Psoas muscle (tissue), 8 donors: ENCODE measurements around the gene ADGRG4. TPM values are rescaled to one million over a fixed set of nuclear protein-coding genes. Genes with fewer than 3 reads are reported as not detected.

Source experiments
- ATAC-seq, 4 donors: fragments of 200-7000 bp; cut with Tn5 transposase; one replicate each; pipeline ENCODE4 v1.9.1; 2020; ENCODE audit warnings: moderate library complexity in 3 of 4, mild to moderate bottlenecking in 2 of 4
- DNase-seq, 2 donors: peaks; one replicate each; pipeline ENCODE4 v3.0.0-alpha.2; 2020
- H3K27ac ChIP-seq: fragments of 200-600 bp; one replicate; pipeline ENCODE4 v1.8.0; 2022
- H3K27me3 ChIP-seq, 3 donors: fragments of 200-600 bp in 1 of 3; one replicate each; pipeline versions ENCODE4 v1.6.1 to v1.8.0; 2013 to 2022; ENCODE audit warnings: low read length in 2 of 3, mild to moderate bottlenecking in 2 of 3, moderate library complexity in 1 of 3; ENCODE audit not compliant: insufficient read depth in 3 of 3
- H3K36me3 ChIP-seq, 2 donors: fragments of 200-600 bp in 1 of 2; one replicate each; pipeline versions ENCODE4 v1.6.1 to v1.8.0; 2013 to 2022; ENCODE audit warnings: low read depth in 1 of 2, mild to moderate bottlenecking in 1 of 2, moderate library complexity in 1 of 2; ENCODE audit not compliant: insufficient read depth in 1 of 2
- H3K4me1 ChIP-seq: fragments of 200-600 bp; one replicate; pipeline ENCODE4 v1.8.0; 2022
- H3K4me3 ChIP-seq: fragments of 200-600 bp; one replicate; pipeline ENCODE4 v1.8.0; 2022; ENCODE audit warnings: mild to moderate bottlenecking
- H3K9me3 ChIP-seq: fragments of 200-600 bp; one replicate; pipeline ENCODE4 v1.8.0; 2022
- WGBS, 3 donors: extraction: QIAGEN DNeasy Blood & Tissue Kit; methylation state at CpG; one replicate each; pipeline versions ENCODE4 v1.1.6 to v1.1.7; 2013; 5-methylcytosine and 5-hydroxymethylcytosine counted together
- intact Hi-C, 2 donors: fragments of 100-400 bp; cut with DNase I; formaldehyde crosslinking; loops; one replicate each; pipeline versions ENCODE4 v1.11.0 to v1.14.2; 2022
- polyA plus RNA-seq, 3 donors: library from polyadenylated mRNA; stranded (reverse); fragments of 200-250 nt; gene quantifications; one replicate each; pipeline ENCODE4 v1.2.3, GENCODE V29; 2013
- total RNA-seq, 4 donors: library from RNA; stranded (reverse); fragmentation: NEBNext Ultra II Directional in 2 of 4; extraction: Animal tissue kit (Norgen Biotek cat#: 25700) in 2 of 4; gene quantifications; one replicate each; pipeline versions ENCODE4 v1.2.1 to v1.2.4, GENCODE V29; 2021 to 2023
- TF ChIP-seq, protein P1 (sequence below): fragments of 200-600 bp; IDR thresholded peaks from one replicate; pipeline ENCODE4 v1.8.0; 2022; ENCODE audit warnings: antibody characterized with exemption
- donor health status: healthy with polysubstance abuse.
- donor health status: DM: no; HTN: no; CAD: no; lungs with moderate emphysema.
- donor health status: Bipolar disorder and iron deficiency.
- donor health status: healthy.
- donor health status: DM: yes; HTN: yes; CAD: no.
- donor health status: DM: no; HTN: no; CAD: no.
- donor health status: DM: no; HTN: no; CAD: no.
- donor health status: DM: yes; HTN: yes; CAD: no.

ADGRG4 gene
- total and polyA plus RNA-seq, 7 donors, result 0.05 to 0.12 (median 0.06) TPM; not detected in 4

DNA sequence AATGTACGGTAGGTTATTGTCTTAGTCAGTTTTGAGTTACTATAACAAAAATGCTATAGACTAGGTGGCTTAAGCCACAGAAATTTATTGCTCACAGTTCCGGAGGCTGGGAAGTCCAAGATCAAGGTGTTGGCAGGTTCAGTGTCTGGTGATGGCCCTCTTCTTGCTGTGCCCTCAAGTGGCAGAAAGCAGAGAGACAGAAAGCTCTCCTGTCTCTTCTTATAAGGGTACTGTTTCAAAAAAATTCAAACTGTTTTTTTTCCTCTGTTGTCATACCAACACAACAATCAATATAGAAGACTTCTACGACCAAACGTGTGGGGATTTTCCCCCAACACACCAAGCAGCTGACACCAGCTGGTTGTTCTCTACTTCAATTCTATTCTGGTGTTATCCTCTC is 53.4 kb downstream of the ADGRG4 start:
- intact Hi-C loops, result no loop called here
- H3K36me3 ChIP-seq, result no peaks in the 10 kb centered on the region

DNA sequence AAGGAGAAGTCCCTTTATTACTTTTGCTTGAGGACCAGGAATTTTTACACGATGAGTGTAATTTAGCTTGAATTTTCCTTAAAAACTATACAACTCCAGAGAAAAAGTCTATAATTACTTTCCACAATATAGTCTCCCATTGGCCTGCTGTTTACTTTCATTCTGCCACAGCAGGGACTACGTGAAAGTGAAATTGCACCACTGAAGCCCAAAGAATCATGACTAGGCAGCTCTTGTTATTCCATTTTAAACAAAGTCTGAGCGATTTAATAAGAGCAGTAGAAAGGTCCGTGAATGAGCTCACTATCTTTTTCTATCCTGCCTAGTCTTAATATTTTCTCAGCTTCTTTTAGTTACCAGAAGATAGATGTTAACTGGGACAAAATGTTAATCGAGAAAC is 68.6 kb downstream of the ADGRG4 start:
- ATAC-seq (no peak), DNase-seq (no peak)
- Histone ChIP-seq H3K27me3 (peaks cover 0 to 26% (median 0%) of the 10 kb centered on the region in 3 donors), H3K27ac (no peak overlapping the region), H3K4me1 (no peaks in the 10 kb centered on the region), H3K4me3 (no peak overlapping the region), H3K36me3 (no peaks in the 10 kb centered on the region), H3K9me3 (no peaks in the 10 kb centered on the region)
- TF ChIP-seq, protein P1, sequence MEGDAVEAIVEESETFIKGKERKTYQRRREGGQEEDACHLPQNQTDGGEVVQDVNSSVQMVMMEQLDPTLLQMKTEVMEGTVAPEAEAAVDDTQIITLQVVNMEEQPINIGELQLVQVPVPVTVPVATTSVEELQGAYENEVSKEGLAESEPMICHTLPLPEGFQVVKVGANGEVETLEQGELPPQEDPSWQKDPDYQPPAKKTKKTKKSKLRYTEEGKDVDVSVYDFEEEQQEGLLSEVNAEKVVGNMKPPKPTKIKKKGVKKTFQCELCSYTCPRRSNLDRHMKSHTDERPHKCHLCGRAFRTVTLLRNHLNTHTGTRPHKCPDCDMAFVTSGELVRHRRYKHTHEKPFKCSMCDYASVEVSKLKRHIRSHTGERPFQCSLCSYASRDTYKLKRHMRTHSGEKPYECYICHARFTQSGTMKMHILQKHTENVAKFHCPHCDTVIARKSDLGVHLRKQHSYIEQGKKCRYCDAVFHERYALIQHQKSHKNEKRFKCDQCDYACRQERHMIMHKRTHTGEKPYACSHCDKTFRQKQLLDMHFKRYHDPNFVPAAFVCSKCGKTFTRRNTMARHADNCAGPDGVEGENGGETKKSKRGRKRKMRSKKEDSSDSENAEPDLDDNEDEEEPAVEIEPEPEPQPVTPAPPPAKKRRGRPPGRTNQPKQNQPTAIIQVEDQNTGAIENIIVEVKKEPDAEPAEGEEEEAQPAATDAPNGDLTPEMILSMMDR, result no peak
- WGBS, 3 donors, result 69 to 80% (median 77%) methylated on average over 5 of the region's 5 CpGs
- intact Hi-C loops, result no loop called here

More for the DNA sequence above, 53.4 kb downstream of the ADGRG4 start:
- no peak overlapping the region for H3K27ac ChIP-seq
- DNase-seq (no peak), ATAC-seq (no peak)
- no peaks in the 10 kb centered on the region for H3K9me3 ChIP-seq
- 55 to 72% (median 61%) methylated on average over 4 of the region's 4 CpGs for WGBS, 3 donors
- no peaks in the 10 kb centered on the region for H3K4me1 ChIP-seq
- H3K27me3 ChIP-seq, result peaks cover 0 to 26% (median 0%) of the 10 kb centered on the region in 3 donors
- no peak overlapping the region for H3K4me3 ChIP-seq
- TF ChIP-seq, protein P1, result no peak

- DNase-seq, result no peak
- no peaks in the 10 kb centered on the region for H3K36me3 ChIP-seq
- no peak overlapping the region for H3K4me3 ChIP-seq
- H3K27me3 ChIP-seq, result peaks cover 0 to 9% (median 0%) of the 10 kb centered on the region in 3 donors
- no peaks in the 10 kb centered on the region for H3K4me1 ChIP-seq
- intact Hi-C loops, result no loop called here
- ATAC-seq, result no peak
- no peak overlapping the region for H3K27ac ChIP-seq
- TF ChIP-seq, protein P1, result no peak
- H3K9me3 ChIP-seq, result peaks cover 14% of the 10 kb centered on the region
- 81 to 89% (median 85%) methylated on average over 5 of the region's 5 CpGs for WGBS, 3 donors
Observed at GRCh38 chrX:136376713-136377112, 76.0 kb downstream of the ADGRG4 start.

DNA sequence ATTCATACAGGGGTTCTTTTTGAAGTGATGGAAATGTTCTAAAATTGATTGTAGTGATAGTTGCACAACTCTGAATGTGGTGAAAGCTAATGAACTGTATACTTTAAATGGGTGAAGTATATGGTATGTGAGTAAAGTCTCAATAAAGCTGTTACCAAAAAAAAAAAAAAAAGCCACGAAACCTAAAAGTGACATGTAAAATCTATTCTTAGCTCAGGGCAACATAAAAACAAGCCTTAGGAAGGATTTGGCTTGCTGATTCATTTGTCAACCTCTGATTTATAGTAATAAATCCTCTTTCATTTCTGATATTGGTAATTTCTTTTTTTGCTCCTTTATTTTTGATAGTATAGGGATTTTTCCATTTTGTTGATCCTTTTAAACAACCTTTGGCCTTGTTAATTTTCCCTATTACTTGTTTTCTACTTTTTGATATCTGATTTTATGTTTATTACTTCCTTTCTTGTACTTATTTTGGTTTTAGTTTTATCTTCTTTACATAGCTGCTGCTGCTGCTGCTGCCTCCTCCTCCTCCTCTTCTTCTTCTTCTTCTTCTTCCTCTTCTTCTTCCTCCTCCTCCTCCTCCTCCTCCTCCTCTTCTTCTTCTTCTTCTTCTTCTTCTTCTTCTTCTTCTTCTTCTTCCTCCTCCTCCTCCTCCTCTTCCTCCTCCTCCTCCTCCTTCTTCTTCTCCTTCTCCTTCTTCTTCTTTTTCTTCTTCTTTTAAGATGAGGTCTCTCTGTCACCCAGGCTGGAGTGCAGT is 79.4 kb downstream of the ADGRG4 start:
- H3K27ac ChIP-seq, result no peak overlapping the region
- ATAC-seq, result no peak
- TF ChIP-seq, protein P1, result no peak
- H3K27me3 ChIP-seq, result peaks cover 0 to 20% (median 0%) of the 10 kb centered on the region in 3 donors
- intact Hi-C loops, result no loop called here
- peaks cover 11% of the 10 kb centered on the region for H3K9me3 ChIP-seq
- no peaks in the 10 kb centered on the region for H3K4me1 ChIP-seq
- 48 to 89% (median 64%) methylated on average over 1 of the region's 1 CpG for WGBS, 3 donors
- H3K4me3 ChIP-seq, result no peak overlapping the region
- no peaks in the 10 kb centered on the region for H3K36me3 ChIP-seq
- no peak for DNase-seq

GRCh38 chrX:136386173-136386572 is 85.4 kb downstream of the ADGRG4 start:
- H3K36me3 ChIP-seq, result no peaks in the 10 kb centered on the region
- 42 to 77% (median 69%) methylated on average over 1 of the region's 1 CpG for WGBS, 3 donors
- intact Hi-C loops, result no loop called here
- DNase-seq, result no peak
- no peak overlapping the region for H3K27ac ChIP-seq
- no peaks in the 10 kb centered on the region for H3K9me3 ChIP-seq
- H3K4me1 ChIP-seq, result no peaks in the 10 kb centered on the region
- peaks cover 0 to 31% (median 0%) of the 10 kb centered on the region in 3 donors for H3K27me3 ChIP-seq
- TF ChIP-seq, protein P1, result no peak
- no peak for ATAC-seq
- H3K4me3 ChIP-seq, result no peak overlapping the region
